GM21360 (cell line): ENCODE results near the gene RFX2.

Experiments used
- ATAC-seq: cut with Tn5 transposase; IDR thresholded peaks from one replicate; pipeline ENCODE4 v1.9.1; 2021; ENCODE audit warnings: mild to moderate bottlenecking, moderate library complexity; ENCODE audit not compliant: unreplicated experiment

RFX2 gene

DNA sequence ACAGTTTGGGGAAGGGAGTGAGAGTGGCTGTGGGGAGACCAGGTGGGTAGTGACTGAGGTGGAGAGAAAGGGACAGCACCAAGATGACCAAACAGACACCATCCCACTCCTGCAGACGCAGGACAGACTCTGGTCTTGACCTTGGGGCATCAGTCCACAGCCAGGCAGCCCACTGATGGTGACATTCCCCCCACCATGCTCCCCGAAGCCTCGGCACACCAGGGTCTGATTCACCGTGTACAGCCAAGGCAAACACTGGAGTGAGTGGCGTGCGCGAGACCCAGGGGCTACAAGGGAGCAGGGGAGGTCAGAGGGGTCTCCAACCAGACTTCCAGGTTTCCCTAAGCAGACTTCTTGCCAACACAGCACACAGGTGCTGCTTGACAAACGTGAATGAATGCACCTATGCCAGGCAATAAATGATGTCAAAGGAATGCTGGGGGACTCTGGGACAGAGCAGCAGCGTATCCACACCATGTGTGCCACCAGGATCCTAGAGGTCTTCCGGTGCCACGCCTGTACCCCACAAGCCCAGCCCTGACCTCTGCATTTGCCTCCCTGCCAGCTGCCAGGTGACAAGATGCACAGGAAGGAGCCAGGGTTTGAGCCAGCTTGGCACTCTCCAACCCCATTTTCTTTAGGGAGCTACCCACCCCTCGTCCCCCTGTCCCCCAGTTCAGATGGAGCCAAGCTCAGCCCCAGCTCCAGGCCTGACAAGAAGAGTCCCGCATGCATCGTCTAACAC lies 150.9 kb downstream of the RFX2 start:
- no peak for ATAC-seq

DNA sequence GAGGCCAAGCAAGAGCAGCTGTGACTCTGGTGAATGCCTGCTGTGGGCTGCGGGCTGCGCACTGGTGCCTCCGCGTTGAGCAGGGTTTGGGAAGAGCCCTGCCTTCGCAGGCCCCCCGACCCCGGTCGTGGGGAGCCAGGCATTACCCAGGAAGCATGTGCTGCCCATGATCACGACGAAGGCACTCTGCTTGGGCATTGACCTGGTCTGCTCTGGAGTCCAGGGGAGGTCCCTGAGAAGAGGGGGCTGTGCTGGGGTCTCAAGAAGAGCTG lies 151.5 kb downstream of the RFX2 start:
- no peak for ATAC-seq

DNA sequence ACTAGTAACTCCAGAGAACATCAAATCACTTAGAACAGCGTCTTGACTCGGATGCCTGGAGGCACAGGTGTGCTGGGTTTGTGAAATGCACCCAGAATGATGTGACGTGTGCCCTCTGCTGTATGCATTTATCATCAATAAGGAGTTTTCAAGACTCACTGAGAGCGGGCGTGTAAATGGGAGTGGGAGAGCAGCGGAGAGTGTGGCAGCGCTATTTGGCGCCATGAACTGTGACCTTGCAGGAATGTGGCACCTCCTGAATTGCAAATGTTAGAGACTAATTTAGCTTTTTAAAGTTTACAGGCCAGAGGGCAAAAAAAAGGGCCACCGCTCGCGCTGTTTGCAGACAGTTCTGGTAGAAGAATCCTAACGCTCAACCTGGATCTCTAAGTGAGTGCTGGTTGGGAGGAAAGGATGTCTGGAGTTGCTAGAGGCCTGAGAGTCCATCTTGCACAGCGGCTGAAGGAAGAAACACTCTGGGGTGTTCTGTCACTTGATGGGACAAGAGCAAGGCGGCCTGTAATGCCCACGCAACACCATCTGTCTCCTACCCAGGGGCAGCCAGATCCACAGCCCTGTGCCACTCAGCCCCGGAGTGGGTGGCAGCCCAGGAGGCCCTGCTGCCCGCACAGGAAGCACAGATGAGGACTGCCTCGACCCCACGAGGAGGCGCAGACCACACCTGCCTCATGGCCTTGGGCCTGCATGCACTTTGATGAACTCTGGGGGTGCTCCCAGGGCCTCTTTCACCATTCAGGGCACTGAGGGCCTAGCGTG lies 152.0 kb downstream of the RFX2 start:
- ATAC-seq: no peak

DNA sequence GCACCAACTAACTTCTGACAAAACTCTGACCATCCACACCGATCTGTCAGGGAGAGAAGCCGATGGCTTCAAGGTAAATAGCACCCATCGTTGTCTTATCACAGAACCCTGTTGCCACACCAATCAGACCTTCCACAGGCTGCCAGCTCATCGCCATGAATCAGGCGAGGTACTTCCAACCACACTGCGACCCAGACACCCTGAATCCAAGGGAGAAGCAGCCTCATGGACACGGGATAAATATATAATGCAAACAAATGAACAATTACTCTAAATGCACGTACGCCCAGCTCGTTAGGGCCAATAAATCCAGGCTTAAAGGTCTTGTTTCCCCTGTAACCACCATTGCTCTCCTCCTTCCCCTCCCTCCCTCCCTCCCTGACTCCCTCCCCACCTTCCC lies 153.1 kb downstream of the RFX2 start:
- no peak for ATAC-seq

DNA sequence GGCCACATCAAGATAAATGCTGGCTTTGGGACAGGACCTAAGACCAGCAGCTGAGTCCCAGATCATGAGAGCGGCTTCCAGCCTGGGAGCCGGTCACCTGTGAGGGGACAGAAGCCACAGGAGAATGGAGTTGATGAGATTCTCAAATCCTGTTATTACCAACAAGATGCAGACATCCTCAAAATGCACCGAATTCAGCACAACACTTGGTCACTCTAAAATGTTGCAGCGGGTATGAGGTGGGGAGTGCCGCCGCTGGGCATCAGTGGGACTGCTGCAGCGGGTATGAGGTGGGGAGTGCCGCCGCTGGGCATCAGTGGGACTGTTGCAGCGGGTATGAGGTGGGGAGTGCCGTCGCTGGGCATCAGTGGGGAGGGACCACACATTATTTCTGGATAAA lies 153.6 kb downstream of the RFX2 start:
- no peak for ATAC-seq

GRCh38 chr19:5956323-5956722 lies 154.0 kb downstream of the RFX2 start:
- no peak for ATAC-seq

- no peak for ATAC-seq
Observed at GRCh38 chr19:5955636-5955935, 154.7 kb downstream of the RFX2 start.

GRCh38 chr19:5954293-5954692 lies 156.0 kb downstream of the RFX2 start:
- no peak for ATAC-seq

DNA sequence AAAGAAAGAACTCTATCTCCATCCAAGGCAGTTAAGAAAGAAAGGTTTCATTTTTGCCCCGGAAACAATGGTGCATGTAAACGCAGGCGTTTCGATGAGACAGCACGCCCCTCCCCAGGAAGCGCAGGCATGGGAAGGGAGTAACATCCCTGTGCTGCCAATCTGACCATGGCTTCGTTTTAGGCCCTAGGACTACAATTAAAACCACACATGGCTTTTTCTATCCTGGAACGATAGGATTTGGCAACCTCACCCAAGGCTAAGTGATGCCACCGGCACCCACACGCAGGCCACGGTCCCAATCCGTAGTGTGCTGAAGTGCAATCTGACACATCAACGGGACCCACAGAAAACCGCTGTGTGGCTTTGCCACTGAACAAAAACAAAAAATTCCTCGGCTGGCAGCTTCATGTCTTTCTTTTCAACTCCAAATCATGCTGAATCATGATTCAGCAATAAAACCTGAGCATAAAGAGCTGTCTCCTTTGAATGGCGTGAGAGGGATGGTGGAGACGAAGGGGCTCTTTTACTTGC lies 156.6 kb downstream of the RFX2 start:
- no peak for ATAC-seq

- ATAC-seq: no peak
Observed at GRCh38 chr19:5953030-5953589, 157.2 kb downstream of the RFX2 start.

DNA sequence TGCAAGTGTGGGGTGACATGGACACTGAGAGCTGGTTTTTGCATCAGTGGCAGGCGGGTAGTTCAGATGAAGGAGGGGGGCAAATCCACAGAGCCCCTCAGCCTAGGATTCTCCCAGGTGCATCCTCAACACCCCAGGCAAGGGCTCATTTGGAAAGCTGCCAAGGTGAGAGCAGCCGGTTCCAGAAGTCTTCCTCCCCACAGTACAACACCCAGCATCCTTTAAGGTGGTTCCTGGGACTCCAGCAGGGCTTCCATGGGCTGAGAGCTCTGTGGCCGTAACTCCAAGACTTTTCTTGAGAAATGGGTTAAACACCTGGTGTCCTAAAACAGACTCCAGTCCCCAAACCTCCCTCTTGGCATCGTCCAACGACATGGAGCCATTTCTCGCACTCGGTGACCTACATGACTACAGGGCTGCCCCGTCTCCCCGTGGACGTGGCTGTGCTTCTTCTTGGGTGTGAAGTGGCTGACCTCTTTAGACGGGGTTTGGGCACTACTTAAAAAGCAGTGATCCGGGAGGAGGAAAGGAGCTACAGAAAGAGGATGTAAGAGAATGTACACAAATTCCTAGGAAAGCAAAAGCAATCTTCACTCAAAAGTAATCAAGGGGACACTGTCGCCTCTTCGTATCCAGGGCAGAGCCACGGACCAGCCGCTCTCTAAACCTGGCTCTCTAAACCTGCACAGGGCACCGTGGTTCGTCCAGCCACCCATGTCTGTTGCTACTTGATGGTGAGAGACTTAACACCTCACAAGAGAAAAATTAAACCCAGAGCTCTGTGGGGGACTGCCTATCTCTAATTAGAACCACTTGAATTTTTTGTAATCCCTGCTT lies 157.9 kb downstream of the RFX2 start:
- no peak for ATAC-seq

DNA sequence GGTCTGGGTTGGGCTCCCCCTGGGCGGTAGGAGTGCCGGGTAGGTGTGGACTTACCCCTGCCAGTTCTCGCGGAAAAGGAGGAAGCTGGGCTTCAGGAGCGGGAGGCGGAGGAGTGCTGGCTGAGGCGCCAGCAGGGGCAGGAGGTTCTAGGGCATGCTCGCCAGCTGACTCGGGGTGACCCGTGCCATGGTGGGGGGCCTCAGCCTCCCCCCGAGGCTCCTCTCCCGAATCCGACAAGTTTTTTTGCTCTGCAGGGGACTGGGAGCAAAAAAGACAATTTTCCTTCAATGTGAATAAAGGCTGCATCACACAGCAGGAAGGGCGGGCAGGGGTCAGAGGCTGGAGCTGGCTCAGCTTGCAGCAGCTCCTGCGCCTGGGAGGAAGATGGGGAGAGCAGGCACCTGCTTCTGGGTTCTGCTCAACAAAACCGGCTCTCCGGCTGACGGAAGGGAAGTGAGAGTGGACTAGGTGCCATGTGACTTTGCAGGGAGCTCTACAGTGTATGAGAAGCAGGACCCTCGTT lies 158.9 kb downstream of the RFX2 start:
- ATAC-seq: no peak

- ATAC-seq: no peak
Observed at GRCh38 chr19:5950741-5951140, 159.6 kb downstream of the RFX2 start.

GRCh38 chr19:5949792-5950305 lies 160.5 kb downstream of the RFX2 start:
- no peak for ATAC-seq

GRCh38 chr19:5948752-5949564 lies 161.3 kb downstream of the RFX2 start:
- no peak for ATAC-seq

GRCh38 chr19:5947435-5947834 lies 162.9 kb downstream of the RFX2 start:
- ATAC-seq: no peak

DNA sequence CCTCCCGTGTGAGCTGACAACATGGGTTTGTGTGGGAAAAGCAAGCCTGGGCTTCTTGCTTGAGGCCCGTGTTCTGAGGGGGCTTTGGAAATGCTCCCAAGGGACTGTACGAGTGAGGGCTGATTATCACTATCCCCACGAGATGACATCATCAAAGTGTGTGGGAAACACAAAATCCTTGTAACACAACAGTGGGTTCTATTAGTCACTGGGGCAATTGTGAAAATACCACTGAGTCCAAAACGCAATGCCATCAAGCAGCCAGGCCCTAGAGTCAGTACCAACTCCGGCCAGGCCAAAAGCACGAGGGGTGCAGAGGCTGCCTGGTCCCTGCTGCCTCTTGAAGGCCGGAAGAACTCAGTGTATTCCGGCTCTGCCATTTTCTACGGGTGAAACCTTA lies 166.7 kb downstream of the RFX2 start:
- ATAC-seq: no peak
